ENCODE data around the gene SELENOM.
A peak's percentile ranks its signal among the peaks of the same experiment; 100 is the strongest.

Gene SELENOM, protein sequence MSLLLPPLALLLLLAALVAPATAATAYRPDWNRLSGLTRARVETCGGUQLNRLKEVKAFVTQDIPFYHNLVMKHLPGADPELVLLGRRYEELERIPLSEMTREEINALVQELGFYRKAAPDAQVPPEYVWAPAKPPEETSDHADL

DNA sequence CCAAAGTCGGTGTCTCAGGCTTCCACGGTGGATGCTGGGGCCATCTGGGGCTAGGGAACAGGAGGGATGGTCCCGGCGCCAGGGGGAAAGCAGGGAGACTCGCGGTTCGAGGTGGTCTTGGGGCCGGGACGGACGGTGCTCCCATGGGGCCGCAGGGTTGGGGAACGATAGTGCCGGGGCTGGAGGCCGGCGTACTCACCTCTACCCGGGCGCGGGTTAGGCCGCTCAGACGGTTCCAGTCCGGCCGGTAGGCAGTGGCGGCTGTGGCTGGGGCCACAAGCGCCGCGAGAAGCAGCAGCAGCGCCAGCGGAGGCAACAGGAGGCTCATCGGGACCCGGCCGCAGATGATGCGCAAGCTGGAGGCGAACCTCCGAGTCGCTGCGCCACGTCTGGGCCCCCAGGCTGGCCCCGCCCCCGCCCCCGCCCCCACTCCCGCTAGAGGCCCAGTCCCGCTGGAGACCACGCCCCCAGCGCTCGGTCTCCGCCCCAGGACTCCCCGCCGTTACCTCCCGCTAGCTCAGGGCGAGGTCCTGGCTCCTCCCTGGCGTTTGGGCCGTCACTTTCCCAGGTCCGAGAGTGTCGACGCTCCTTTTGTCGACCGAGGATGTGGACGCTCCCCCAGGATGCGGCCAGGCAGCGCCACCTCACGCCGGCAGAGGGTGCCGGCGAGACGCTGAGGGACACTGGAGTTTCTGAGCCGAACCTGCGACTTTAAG, at the start of gene SELENOM:
Gene SELENOM, minus strand, starts transcription at position 391 of the 716 bp plus-strand sequence. Its CDS starts 63 bp downstream, at position 328.
- DNase-seq (ENCODE audit: low read depth in 2 of 2) = peak; percentile 97

GRCh38 chr22:31155422-31155821, 48.1 kb upstream of the SELENOM start:
- DNase-seq (ENCODE audit: low read depth in 2 of 2) = peak in 1 of 2 experiments; percentile 16

GRCh38 chr22:31154975-31155374, 47.6 kb upstream of the SELENOM start:
- DNase-seq (ENCODE audit: low read depth in 2 of 2) = no peak

GRCh38 chr22:31153357-31153756, 46.0 kb upstream of the SELENOM start:
- no peak for DNase-seq (ENCODE audit: low read depth in 2 of 2)

DNA sequence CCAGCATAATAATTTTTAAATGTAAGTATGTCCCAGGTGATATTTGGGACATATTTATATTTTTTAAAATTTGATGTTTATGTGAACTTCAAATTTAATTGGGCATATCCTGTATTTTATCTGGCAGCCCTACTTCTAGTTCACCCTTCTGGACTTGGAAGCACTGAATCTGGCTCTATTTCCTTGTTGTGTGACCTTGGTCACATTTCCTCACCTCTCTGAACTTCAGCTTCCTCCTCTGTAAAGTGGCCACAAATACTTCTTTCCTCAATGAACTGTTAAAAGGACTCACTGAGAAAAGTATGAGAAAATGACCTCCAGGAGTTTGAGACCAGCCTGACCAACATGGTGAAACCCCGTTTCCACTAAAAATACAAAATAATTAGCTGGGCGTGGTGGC, 44.5 kb upstream of the SELENOM start:
- DNase-seq (ENCODE audit: low read depth in 2 of 2) = no peak

DNA sequence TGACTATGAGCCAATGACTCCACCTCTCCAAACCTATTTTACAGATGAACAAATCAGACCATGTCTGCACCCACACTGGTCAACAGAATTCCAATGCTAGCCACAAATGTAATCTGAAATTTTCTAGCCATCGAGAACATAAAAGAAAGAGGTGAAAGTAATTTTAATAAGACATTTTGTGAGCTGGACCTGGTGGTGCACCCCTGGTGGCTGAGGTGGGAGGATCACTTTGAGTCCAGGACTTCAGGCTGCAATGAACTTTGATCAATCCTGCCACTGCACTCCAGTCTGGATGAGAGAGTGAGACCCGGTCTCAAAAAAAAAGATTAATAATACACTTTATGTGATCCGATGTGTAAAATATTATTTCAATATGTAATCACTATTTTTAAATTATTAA, 43.2 kb upstream of the SELENOM start:
- no peak for DNase-seq (ENCODE audit: low read depth in 2 of 2)

- DNase-seq (ENCODE audit: low read depth in 2 of 2) = peak in 1 of 2 experiments; percentile 40
Observed at GRCh38 chr22:31148953-31149627, 41.7 kb upstream of the SELENOM start.

- no peak for DNase-seq (ENCODE audit: low read depth in 2 of 2)
Observed at GRCh38 chr22:31148488-31148887, 41.1 kb upstream of the SELENOM start.

DNA sequence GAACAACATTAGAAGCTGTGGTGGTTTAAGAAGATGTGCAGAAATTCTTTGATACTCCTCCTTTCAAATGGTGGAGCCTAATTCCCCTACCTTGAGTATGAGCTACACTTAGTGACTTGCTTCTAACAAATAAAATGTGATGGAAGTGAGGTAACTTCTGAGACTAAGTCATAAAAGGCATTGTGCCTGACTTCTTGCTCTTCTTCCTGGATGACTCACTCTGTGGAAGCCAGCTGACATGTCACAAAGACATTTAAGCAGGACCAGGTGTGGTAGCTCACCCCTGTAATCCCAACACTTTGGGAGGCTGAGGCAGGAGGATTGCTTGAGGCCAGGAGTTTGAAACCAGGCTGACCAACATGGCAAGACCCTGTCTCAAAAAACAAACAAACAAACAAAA, 36.9 kb upstream of the SELENOM start:
- DNase-seq (ENCODE audit: low read depth in 2 of 2) = no peak

- DNase-seq (ENCODE audit: low read depth in 2 of 2) = no peak
Observed at GRCh38 chr22:31143537-31143936, 36.2 kb upstream of the SELENOM start.

DNA sequence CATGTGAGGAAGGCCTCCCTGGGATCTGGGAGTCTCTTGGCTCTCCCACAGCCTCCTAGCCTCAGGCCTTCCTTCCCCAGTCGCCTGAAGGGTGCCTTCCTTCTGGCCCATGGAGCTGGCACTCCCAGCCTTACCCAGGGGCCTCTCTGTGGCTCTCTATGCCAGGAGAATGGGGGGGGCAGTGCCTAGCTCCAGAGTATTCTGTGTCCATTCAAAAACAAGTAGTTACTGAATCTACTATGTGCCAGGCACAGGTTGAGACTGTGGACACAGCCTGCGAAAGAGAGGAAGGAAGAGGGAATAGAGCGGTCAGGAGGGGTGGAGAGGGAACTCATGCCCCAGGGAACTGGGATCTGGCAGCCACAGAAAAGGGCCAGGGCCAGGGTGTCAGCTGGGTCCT, 35.7 kb upstream of the SELENOM start:
- no peak for DNase-seq (ENCODE audit: low read depth in 2 of 2)

DNA sequence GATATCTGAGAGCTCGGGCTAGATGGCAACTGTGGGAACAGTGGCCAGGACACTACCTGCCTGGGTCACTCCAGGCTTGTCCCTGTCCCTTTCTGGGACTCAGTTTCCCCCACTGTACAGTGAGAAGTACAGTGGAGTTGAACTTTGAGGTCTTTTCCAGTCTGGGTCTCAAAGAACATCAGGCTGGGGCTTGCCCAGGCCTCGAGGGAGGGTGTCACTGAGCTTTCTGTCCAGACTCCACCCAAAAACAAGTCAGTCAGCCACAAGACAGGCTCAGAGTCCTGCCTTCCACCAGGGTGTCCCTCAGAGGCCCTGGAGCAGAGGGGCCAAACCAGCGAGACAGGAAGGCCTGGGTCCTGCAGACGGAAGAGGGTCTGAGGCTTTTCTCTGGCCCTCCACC, 34.9 kb upstream of the SELENOM start:
- no peak for DNase-seq (ENCODE audit: low read depth in 2 of 2)

DNA sequence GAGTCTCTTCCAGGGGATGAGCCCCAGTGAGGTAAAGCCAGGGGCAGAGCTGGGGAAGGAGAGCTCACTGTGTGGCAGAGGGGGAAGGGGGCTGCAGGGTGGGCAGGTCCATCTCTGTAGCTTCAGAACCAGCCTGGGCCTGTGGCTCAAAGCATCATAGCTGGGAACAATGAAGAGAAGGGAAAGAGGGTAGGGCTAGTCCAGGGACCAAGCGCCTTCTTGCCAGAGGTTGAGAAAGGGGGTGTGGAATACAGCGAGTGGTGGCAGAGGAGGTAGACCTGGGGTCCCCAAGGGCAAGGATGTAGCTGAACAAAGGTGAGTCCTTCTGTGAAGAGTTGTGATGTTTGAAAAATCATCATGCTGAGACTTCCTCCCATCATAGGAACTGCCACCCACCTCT, 34.2 kb upstream of the SELENOM start:
- no peak for DNase-seq (ENCODE audit: low read depth in 2 of 2)

DNA sequence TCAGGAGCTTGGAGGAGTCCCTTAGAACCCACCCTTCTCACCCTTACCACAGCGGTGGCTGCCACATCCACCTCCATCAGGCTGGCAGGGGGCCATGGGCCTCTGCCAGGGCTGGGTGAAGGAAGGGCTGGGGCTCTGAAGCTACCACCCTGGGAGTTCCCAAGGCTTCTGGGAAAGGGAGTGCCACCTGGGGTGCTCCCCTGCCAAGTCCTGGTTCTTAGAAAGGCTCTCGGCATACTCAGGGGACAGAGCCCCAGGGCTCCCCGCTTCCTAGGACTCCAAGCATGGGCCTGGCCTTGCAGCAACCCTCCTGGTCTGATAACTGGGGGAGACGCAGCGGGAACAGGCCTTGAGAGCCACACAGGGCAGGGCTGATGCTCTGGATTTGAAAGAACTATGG, 33.4 kb upstream of the SELENOM start:
- no peak for DNase-seq (ENCODE audit: low read depth in 2 of 2)

- no peak for DNase-seq (ENCODE audit: low read depth in 2 of 2)
Observed at GRCh38 chr22:31139866-31140716, 32.7 kb upstream of the SELENOM start, which contains the start of gene PLA2G3. Gene PLA2G3 (minus strand): TSS chr22:31140508. CDS start chr22:31140354, 154 bp downstream.

DNA sequence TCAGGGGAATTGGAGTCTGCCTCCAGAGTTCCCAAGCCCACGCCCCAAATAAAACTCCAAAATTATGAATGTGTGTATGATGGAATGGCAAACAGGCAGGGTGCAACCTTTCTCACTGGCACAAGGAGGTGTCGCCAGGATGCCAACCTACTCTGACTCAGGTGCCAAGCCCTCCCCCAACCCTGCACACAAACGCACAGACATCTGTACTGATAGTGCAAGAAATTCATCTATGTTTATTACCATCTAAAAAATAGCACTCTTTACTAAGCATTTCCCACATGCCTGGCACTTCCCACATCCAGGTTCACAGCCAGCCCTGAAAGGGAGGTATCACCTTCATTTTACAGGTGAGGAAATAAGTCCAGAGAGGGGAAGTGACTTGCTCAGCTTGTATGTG, 31.7 kb upstream of the SELENOM start:
- no peak for DNase-seq (ENCODE audit: low read depth in 2 of 2)

DNA sequence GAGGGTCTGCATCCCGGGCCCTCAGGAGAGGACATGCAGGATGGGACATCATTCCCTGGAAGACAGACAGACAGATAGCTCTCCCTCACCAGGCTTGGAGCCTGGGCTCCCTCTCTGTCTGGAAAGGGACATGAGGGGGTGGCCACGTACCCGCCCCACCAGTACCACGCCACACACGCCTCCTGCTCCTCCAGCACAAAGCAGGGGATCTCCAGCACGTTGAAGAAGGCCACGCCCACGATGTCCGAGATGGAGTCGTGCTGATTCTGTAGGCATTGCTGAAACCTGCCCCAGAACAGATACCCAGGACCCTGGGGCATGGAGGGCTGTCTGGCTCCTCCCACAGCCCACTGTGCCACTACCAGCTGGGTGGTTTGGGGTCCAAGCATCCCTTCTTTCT, 30.8 kb upstream of the SELENOM start:
- no peak for DNase-seq (ENCODE audit: low read depth in 2 of 2)

GRCh38 chr22:31137721-31138120, 30.4 kb upstream of the SELENOM start:
- no peak for DNase-seq (ENCODE audit: low read depth in 2 of 2)

GRCh38 chr22:31136711-31137110, 29.3 kb upstream of the SELENOM start:
- DNase-seq (ENCODE audit: low read depth in 2 of 2) = no peak

GRCh38 chr22:31136155-31136554, 28.8 kb upstream of the SELENOM start:
- no peak for DNase-seq (ENCODE audit: low read depth in 2 of 2)

DNA sequence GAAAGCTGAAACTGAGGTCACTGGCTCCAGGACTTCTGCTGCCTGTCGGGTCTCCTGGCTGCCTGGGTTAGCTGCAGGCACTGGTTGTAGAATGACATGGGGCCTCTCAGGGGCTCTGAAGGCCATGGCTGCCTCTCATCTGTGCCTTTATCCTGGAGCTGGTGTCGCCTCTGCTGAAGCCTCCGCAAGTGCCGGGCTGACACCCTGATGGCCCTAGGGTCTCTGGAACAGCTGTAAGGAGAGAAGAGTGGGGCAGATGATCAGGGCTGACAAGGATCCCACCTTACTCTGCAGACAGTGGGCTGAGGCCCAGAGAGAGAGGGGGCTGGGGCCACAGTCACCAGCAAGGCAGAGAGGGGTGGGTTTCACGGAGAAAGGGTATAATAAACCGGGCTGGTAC, 28.3 kb upstream of the SELENOM start:
- DNase-seq (ENCODE audit: low read depth in 2 of 2) = no peak

DNA sequence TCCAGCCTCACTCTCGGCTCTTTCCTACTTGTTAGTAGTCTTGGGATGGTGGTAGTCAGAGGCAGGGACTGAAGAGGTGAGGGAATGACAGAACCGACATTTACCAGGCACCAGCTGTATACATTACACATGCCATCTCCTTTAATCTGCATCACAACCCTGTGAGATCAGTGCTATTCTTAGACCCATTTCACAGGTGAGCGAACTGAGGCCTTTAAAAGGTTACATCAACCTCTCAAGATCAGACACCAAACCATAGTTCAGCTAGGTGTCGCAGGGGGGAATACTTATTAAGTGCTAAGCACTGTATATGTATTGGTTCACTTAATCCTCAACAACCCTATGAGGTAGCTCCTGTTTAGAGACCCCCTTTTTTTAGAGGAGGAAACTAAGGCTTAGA, 27.3 kb upstream of the SELENOM start:
- no peak for DNase-seq (ENCODE audit: low read depth in 2 of 2)

Data from fibroblast of skin of left biceps (primary cell).